OCI-M2 (cell line): ENCODE data around the gene BCL7B.
"Not testable (repeated sequence)": the region's sequence is repeated elsewhere in the genome, so short reads cannot be mapped to it uniquely, and the experiment has no call there.

ENCODE experiments used
- DNase-seq: peaks from one replicate; lab custom pipeline; 2025; ENCODE audit not compliant: unreplicated experiment; lab: John Stamatoyannopoulos, UW

BCL7B gene

DNA sequence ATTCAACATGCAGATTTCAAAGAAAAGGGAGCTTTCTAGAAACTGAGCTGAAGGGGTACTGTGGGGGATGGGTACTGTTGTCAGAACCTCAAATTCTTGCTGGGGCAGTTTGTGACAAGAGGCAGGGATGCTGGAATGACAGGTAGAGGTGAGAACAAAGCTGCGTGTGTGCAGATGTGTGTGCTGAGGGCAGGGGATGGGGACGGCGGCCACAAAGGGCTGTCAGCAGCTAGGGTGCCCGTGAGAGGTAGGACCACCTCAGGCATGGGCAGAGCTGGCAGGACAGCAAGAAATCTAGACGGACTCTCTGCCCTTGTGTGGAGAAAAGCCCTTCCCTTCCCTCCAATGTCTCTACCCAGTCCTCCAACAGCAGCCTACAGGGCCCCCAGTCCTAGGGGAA is 21.0 kb downstream of the BCL7B start:
- DNase-seq, result no peak

DNA sequence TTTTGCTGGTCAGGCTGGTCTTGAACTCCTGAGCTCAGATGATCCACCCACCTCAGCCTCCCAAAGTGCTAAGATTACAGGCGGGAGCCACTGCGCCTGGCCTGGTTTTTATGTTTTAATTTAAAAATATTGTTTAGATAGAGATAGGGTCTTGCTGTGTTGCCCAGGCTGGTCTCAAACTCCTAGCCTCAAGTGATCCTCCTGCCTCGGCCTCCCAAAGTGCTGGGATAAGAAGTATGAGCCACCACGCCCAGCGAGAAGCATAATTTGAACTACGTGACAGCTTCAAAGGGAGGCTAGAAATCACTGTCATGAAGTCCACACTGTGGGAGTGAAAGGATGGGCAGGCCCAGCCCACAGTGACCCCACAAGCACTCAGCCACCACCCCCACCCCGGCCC is 21.6 kb downstream of the BCL7B start:
- DNase-seq, result not testable (repeated sequence)

DNA sequence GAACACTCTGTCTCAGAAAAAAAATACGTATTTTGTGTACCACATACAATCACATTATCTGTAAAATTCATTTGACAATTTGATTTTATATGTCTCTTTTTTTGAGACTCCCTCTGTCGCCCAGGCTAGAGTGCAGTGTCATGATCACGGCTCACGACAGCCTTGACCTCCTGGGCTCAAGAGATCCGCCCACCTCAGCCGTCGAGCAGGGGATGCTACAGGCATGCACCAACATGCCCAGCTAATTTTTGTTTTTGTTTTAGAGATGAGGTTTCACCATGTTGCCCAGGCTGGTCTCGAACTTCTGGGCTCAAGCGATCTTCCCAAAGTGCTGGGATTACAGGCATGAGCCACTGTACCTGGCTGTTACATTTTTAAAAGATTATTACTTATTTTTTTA is 23.7 kb downstream of the BCL7B start:
- no peak for DNase-seq

DNA sequence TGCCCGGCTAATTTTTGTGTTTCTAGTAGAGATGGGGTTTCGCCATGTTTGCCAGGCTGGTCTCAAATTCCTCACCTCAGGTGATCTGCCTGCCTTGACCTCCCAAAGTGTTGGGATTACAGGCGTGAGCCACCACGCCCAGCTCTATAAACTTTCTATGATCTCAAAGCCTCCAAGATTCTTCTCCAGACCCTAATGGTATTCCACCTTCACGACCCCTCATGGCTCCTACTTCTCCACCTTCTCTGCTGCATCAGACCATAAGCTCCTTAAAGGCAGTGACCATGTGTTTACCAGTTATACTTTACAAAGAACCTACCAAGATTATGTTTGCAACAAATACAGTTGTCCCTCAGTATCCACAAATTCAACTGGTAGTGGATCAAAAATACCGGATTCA is 25.3 kb downstream of the BCL7B start:
- DNase-seq, result no peak

DNA sequence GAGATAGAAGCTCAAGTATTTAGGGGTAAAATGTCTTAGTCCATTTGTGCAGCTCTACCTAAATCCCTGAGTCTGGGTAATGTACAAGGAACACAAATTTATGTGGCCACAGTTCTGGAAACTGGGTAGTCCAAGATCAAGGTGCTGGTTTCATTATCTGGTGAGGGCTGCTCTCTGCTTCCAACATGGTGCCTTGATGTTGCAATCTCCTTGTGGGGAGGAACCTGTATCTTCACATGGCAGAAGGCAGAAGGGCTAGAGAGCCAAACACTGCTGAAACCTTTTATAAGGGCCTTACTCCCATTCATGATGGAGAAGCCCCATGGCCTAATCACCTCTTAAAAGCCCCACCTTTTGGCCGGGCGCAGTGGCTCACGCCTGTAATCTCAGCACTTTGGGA is 26.7 kb downstream of the BCL7B start:
- DNase-seq, result no peak

DNA sequence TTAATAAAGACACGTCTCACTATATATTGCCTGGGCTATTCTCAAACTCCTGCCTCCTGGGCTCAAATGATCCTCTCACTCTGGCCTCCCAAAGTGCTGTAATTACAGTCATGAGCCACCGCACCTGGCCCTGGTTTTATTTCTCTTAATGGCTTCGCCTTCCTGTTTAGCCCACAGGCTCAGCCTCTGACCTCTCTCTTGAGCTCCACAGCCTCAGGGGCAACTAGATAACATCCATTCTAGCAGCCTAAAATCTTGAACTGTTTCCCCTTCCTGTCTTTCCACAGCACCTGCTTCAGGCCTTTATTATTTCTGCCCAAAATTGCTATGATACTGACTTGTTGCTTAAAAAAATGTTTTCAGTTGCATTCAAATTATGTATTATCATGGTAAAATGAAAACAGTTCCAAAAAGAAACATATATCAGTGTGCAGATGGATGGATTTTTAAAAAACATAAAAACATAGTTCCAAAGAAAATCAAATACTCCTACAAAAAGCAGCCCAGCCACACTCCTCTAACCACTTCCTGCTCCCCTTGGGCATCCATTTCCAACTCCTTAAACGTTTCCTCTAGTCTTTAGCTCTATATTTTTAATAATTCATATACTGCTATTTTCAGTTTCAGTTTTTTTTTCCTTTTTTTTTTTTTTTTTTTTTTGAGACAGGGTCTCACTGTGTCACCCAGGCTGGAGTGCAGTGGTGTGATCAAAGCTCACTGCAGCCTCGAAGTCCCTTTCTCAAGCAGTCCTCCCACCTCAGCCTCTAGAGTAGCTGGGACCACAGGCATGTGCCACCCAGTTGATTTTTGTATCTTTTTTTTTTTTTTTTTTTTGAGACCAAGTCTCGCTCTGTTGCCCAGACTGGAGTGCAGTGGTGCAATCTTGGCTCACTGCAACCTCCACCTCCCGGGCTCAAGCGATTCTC is 30.3 kb downstream of the BCL7B start:
- no peak for DNase-seq

DNA sequence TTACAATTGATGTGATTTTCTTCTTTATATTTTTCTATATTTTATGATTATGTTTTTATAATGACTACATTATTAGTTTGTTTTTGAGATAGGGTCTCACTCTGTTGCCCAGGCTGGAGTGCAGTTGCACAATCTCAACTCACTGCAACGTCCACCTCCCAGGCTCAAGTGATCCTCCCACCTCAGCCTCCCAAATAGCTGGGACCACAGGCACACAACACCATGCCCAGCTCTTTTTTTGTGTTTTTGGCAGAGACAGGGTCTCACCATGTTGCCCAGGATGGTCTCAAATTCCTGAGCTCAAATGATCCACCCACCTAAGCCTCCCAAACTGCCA is 31.4 kb downstream of the BCL7B start:
- not testable (repeated sequence) for DNase-seq

DNA sequence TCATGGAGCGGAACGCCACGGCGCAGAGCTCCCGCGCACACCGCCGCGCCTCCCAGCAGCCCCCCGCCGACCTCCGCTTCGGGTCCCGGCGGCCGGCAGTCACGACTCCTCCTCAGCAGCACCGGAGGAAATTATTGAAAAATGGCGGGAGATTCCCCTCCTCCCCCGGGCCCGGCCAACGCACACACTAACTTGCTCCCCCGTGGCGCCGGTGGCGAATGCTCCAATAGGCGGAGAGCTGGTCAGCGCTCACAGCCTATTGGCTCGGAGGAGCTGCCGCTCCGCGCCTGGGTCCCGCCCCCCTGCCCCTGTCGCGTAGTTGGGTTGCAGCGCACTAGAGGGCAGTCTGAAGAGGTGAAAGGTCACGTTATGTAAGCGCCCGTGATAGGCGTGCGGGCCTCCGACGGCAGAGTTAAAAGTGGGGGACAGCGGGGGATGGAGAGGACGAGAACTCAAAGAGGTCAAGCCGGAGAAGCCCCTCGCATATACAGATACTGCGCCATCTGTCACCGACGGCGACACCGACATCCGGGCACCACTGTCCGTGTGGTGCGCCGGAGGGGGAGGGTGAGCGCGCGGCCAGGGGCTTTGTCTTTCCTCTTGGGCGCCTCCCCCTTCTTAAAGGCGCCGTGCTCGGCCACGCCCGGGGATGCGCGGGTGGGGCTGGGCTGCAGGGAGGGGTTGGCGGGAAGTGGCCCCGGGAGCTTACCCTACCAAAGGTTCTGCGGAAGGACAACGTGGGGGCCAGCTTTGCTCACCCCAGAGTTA is 35.2 kb downstream of the BCL7B start, which contains the start of gene BAZ1B:
BAZ1B (minus strand) TSS at position 189 of the 768 bp plus-strand sequence. CDS start 360 bp downstream, outside the sequence.
- peak; percentile 79 for DNase-seq

DNA sequence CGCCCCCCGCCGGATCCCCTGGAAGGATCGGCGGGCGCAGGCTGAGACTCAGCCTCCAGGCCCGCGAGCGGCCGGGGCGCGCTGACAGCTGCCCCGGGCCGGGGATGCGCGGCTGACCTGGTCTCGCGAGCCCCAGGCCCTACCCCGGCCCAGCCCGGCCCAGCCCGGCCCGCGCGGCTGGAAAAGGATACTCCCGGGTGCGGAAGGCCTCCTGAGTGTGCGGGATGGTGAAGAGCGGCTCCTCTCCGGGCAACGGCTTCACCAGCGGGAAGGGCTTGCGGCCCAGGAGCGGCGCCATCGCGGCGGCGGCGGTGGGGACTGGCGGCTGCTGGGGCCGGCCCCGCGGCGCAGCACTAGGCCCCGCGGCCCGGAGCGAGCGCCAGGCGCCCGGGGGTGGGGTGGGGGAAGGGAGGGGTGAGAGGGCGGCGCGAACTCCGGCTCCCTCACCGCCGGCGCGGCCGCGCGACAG is 35.8 kb downstream of the BCL7B start:
- DNase-seq, result no peak

DNA sequence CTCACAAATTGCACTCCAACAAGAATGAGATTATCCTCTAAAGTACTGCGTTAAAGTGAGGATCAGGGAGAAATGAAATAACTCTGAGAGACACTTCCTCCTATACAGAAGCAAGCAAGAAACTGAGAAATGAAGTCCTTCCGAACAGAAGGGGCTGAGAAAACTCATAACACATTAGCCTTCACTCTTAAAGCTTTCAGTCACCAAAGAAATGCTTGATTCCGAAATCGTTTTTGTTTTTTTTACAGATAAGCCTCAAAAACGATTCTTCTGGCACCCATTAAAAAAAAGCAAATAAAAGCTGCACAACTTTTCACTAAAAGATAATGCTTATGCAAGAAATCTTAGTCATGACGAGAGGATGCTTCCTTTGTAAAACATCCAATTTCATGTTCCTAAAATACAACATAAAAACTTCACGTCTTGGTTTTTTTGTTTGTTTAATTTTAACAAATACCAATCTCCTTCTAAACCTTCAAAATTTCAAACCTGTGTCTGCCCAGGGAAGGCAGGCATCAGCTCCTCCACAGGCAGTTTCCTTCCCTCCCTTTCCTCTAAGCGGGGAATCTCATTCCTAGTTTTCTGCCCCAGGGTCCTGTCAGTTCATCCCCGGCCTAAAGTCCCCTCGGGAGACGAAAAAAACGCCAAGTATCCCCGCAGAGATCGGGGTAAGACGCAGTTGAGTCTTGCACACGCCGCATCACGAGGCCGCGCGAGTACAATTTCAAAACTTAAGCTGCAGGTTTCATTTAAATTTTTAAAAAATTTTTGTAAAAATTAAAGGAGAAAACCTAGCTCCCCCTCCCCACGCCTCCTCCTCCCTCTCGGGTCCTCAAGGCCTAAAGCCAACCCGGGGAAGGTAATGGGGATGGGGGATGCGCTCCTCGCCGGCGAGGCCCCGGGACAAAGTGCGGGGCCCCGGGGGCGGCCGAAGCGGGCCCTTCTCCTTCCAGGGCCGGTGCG is 36.5 kb downstream of the BCL7B start:
- DNase-seq, result no peak

DNA sequence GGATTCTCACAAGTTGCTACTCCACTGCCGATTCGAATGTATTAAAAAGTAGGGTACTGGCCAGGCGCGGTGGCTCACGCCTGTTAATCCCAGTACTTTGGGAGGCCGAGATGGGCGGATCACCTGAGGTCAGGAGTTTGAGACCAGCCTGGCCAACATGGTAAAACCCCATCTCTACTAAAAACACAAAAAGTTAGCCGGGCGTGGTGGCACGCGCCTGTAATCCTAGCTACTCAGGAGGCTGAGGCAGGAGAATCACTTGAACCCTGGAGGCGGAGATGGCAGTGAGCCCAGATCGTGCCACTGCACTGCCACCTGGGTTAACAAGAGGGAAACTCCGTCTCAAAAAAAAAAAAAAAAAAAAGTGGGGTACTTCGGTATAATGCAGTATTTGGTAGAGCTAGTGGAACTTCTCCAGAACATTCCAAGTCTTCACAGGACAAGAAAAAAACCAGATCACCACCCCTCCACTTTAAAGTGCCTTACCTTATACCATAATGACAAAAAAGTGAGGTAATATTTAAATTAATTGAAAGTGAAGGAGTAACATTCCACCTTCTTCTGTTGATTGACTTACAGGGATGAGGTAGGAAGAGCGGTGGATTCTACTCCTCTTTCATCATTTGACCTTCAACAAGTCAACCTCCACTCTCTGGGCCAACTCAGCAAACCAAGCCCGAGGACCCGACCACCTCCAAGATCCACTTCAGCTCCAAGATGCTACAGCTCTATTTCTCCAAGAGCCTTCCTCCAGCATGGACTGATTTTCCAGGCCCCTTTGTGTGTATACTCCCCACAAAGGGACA is 37.4 kb downstream of the BCL7B start:
- DNase-seq, result no peak

DNA sequence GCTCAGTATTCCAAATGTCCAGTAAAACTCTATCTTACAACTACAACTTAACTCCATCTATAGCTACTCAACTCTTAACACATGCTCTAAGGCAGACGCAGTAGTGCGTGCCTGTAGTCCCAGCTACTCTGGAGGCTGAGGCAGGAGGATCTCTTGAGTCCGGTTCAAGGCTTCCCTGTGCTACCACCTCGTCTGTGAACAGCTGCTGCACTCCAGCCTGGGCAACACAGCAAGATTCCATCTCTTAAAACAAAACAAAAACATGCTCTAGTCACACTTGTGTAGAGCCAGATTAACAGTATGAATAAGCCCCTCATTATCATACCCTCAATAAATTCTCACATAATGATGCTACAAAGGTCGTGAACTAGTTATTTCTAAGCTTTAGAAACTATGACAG is 39.0 kb downstream of the BCL7B start:
- DNase-seq, result no peak

DNA sequence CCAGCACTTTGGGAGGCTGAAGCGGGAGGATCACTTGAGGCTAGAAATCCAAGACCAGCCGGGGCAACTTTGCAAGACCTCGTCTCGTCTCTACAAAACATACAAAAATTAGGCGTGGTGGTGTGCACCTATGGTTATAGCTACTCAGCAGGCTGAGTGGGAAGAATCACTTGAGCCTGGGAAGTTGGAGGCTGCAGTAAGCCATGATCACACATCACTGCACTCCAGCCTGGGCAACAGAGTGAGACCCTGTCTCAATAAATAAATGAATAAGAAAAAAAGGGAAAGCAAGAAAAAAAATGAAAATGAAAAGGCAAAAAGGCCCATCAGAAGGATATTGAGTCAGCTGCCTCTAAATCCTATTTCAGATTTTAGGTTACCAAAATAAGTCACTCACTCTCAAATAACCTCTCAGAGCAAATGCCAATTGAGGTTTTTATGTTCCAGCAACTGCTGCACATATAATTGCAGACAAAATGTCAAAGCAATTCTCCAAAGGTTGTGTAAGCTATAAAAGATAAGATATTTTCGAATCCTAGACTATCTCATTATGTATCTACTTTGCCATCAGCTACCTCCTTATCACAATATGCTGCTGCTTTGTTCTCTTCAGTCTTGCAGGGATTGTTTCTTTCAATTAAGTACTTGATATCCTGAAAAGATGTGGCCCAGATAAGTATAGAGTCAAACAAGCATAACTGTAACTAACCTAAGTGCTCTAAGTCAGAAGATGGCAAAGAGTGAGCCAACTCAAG is 40.1 kb downstream of the BCL7B start:
- DNase-seq, result no peak

DNA sequence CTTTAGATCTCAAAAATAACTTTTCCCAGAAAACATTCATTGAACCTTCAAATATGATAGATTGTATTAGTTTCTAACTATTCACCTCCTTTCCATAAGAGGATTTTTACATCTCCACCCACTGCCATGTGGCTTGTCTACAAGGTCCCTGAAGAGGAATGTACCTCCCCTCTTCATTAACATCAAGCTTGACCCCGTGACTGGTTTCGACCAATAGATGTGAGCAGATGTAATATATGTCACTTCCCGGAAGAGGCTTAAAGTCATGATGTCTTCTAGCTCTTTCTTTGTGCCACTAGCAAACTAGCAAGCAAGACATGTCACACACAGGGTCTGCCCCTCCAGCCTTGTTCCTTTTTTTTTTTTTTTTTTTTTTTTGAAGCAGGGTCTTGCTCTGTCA is 42.3 kb downstream of the BCL7B start:
- DNase-seq, result no peak

DNA sequence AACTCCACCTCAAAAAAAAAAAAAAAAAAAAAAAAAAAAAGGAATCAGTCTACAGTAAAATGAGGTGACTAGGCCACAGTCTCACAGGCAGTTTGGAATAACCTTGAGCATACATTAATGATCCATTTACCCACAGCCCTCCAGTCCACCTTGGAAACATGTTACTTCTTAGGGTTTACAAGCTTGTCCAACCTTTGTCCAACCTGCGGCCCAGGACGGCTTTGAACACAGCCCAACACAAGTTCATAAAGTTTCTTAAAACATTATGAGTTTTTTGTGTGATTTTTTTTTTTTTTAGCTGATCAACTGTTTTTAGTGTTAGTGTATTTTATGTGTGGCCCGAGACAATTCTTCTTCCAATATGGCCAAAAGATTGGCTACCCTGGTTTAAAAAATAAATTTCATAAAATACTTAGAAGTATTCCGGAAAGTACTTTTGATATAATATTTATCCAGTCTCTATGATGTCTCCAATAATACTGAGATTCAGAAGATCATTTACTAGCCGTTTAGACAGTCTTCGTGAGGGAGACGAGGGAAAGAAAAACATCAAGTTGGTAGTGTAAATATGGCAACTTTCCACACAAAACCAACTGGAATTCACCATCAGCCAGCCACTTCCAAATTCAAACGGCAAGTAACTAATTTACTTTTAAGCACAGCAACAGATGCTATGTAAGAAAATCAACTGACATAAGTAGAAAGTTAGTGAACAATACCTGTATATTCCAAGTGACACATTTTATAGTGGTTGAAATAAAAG is 45.3 kb downstream of the BCL7B start:
- DNase-seq, result no peak

DNA sequence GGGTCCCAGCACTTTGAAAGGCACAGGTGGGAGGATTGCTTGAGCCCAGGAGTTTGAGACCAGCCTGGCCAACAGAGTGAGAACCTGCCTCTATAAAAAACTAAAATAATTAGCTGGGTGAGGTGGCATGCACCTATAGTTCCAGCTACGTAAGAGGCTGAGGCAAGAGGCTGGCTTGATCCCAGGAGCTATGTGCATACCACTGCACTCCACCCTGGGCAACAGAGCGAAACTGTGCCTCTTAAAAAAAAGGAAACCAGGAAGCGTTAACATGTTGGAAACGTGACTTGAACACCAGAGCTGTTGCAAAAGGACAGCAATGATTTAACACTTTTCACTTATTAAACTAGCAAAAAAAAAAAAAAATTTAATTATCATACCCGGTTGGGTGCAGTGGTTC is 48.0 kb downstream of the BCL7B start:
- DNase-seq, result no peak

DNA sequence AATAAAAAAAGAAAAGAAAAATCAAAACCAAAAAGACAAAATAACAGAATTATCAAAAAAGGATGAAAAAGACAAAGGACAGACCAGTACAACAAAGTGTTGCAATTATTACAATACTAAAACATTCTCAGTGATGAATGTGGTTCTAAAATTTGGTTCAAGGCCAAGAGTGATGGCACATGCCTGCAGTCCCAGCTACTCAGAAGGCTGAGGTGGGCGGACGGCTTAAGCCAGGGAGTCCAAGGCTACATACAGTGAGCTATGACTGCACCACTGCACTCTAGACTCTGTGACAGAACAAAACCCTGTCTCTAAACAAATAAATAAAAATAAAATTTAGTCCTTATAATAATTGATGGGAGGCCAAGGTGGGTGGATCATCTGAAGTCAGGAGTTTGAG is 49.9 kb downstream of the BCL7B start:
- DNase-seq, result no peak

DNA sequence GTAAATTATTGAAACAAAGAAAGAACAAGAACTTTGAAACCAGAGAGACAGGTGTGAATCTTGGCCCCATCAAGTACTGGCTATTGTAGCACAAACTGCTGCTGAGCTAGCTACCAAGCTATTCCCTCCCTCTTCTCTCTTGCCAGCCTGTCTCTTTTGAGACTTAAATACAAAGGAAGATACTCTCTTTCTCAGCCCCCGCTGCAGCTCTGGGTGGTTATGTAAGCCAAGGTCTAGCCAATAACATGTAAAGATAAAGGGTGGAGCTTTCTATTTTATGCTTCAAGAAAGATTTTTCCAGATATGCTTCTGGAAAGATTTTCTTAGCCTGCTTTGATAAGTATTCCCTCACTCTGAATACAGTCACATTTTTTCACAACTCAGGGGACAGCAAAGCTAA is 52.6 kb downstream of the BCL7B start:
- no peak for DNase-seq

DNA sequence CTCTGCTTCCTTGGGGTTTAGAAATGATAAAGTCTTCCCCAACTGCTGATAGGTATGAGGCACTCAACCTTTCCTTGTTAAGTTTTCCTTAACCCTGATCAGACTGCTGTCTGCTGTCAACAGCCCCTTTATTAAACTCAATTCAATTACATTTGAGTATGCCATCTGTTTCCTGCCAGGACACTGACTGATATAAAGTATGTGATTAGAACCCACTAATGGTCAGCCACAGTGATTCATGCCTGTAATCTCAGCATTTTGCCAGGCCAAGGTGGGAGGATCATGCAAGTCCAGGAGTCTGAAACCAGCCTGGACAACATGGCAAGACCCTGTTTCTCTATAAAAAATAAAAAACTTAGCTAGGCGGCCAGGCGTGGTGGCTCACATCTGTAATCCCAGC is 53.5 kb downstream of the BCL7B start:
- DNase-seq, result no peak
